H9 (cell line): ENCODE data around the gene TOMM5. TPM values are rescaled to one million over a fixed set of nuclear protein-coding genes. Genes with fewer than 3 reads are reported as not detected.

ENCODE experiments used
- DNase-seq: peaks from one replicate; pipeline ENCODE4 v3.0.0-alpha.2; 2017
- H2AFZ ChIP-seq: one replicate; pipeline ENCODE4 v1.6.1; 2013; ENCODE audit warnings: mild to moderate bottlenecking, low read length, control low read depth, moderate library complexity
- H2AK5ac ChIP-seq: 2 replicates; pipeline ENCODE4 v1.6.1; 2013; ENCODE audit warnings: low read length, control low read depth, mixed read lengths; ENCODE audit not compliant: insufficient read length
- H2BK120ac ChIP-seq: one replicate; pipeline ENCODE4 v1.6.1; 2013; ENCODE audit warnings: low read depth, mild to moderate bottlenecking, low read length, control low read depth, inconsistent platforms; ENCODE audit not compliant: poor library complexity, severe bottlenecking
- H2BK12ac ChIP-seq: 2 replicates; pipeline ENCODE4 v1.6.1; 2013; ENCODE audit warnings: low read length, control low read depth, mixed read lengths, low read depth; ENCODE audit not compliant: insufficient read length
- H2BK15ac ChIP-seq: 2 replicates; pipeline ENCODE4 v1.6.1; 2013; ENCODE audit warnings: low read depth, low read length, control low read depth
- H2BK20ac ChIP-seq: one replicate; pipeline ENCODE4 v1.6.1; 2013; ENCODE audit warnings: low read depth, mild to moderate bottlenecking, low read length, control low read depth, inconsistent platforms; ENCODE audit not compliant: poor library complexity, severe bottlenecking
- H2BK5ac ChIP-seq: 2 replicates; pipeline ENCODE4 v1.6.1; 2013; ENCODE audit warnings: low read length, control low read depth, mixed read lengths; ENCODE audit not compliant: insufficient read length
- H3K14ac ChIP-seq: 2 replicates; pipeline ENCODE4 v1.6.1; 2013; ENCODE audit warnings: low read length, control low read depth; ENCODE audit not compliant: insufficient read depth
- H3K18ac ChIP-seq: 2 replicates; pipeline ENCODE4 v1.6.1; 2013; ENCODE audit warnings: low read depth, mild to moderate bottlenecking, mixed read lengths, low read length, control low read depth; ENCODE audit not compliant: insufficient read length
- H3K23ac ChIP-seq: 2 replicates; pipeline ENCODE4 v1.6.1; 2013; ENCODE audit warnings: low read length, control low read depth, mixed read lengths, low read depth; ENCODE audit not compliant: insufficient read length
- H3K23me2 ChIP-seq: 2 replicates; pipeline ENCODE4 v1.6.1; 2013; ENCODE audit warnings: low read depth, mild to moderate bottlenecking, mixed read lengths, low read length, control low read depth; ENCODE audit not compliant: insufficient read length, poor library complexity, severe bottlenecking
- H3K27ac ChIP-seq: 2 replicates; pipeline ENCODE4 v1.5.1; 2013; ENCODE audit warnings: low read length, control low read depth, mixed read lengths, low read depth; ENCODE audit not compliant: insufficient read length
- H3K27me3 ChIP-seq: 2 replicates; pipeline ENCODE4 v1.6.1; 2013; ENCODE audit warnings: low read length, control low read depth, inconsistent platforms; ENCODE audit not compliant: insufficient read depth
- H3K4ac ChIP-seq: 2 replicates; pipeline ENCODE4 v1.6.1; 2013; ENCODE audit warnings: low read depth, mild to moderate bottlenecking, control low read depth, inconsistent platforms, low read length, moderate library complexity
- H3K4me1 ChIP-seq: 2 replicates; pipeline ENCODE4 v1.6.1; 2013; ENCODE audit warnings: low read length, control low read depth, inconsistent platforms; ENCODE audit not compliant: insufficient read depth
- H3K4me2 ChIP-seq: 2 replicates; pipeline ENCODE4 v1.6.1; 2013; ENCODE audit warnings: low read length, control low read depth, mixed read lengths; ENCODE audit not compliant: insufficient read length, insufficient read depth
- H3K56ac ChIP-seq: 2 replicates; pipeline ENCODE4 v1.6.1; 2013; ENCODE audit warnings: low read depth, mild to moderate bottlenecking, mixed read lengths, low read length, control low read depth; ENCODE audit not compliant: insufficient read length
- H3K79me1 ChIP-seq: 2 replicates; pipeline ENCODE4 v1.6.1; 2013; ENCODE audit warnings: low read depth, mild to moderate bottlenecking, moderate library complexity, low read length, control low read depth, inconsistent platforms; ENCODE audit not compliant: insufficient read depth, poor library complexity, severe bottlenecking
- H3K79me2 ChIP-seq: 2 replicates; pipeline ENCODE4 v1.6.1; 2013; ENCODE audit warnings: low read length, control low read depth, inconsistent platforms; ENCODE audit not compliant: insufficient read depth
- H3K9ac ChIP-seq: 2 replicates; pipeline ENCODE4 v1.6.1; 2013; ENCODE audit warnings: low read length, control low read depth, mixed read lengths; ENCODE audit not compliant: insufficient read length; ENCODE audit errors: extremely low read depth
- H3K9me3 ChIP-seq: one replicate; pipeline ENCODE4 v1.6.1; 2013; ENCODE audit warnings: low read depth, low read length, inconsistent platforms; ENCODE audit not compliant: control insufficient read depth
- H3T11ph ChIP-seq: one replicate; pipeline ENCODE4 v1.6.1; 2013; ENCODE audit warnings: mild to moderate bottlenecking, low read length, control low read depth, inconsistent platforms
- H4K20me1 ChIP-seq: one replicate; pipeline ENCODE4 v1.6.1; 2013; ENCODE audit not compliant: control insufficient read depth, insufficient read length, insufficient read depth
- H4K5ac ChIP-seq: 2 replicates; pipeline ENCODE4 v1.6.1; 2013; ENCODE audit warnings: low read depth, mild to moderate bottlenecking, mixed read lengths, low read length, control low read depth; ENCODE audit not compliant: insufficient read length
- H4K8ac ChIP-seq: replicated peaks from 2 replicates; pipeline ENCODE4 v1.6.1; 2013; ENCODE audit warnings: low read length, control low read depth, mixed read lengths, low read depth; ENCODE audit not compliant: insufficient read length
- H4K91ac ChIP-seq: 2 replicates; pipeline ENCODE4 v1.6.1; 2013; ENCODE audit warnings: low read depth, mild to moderate bottlenecking, moderate library complexity, mixed read lengths, low read length, control low read depth; ENCODE audit not compliant: insufficient read length
- H3K27ac Mint-ChIP-seq, 3 experiments: 2 replicates in 2 of 3; 3 replicates in 1 of 3; pipeline ENCODE4 v1.8.0; 2020 to 2021; ENCODE audit warnings: mixed read lengths in 3 of 3, mild to moderate bottlenecking in 1 of 3, moderate library complexity in 1 of 3
- H3K27me3 Mint-ChIP-seq: 2 replicates; pipeline ENCODE4 v1.8.0; 2021; ENCODE audit warnings: low read depth, mild to moderate bottlenecking, moderate library complexity, mixed read lengths
- H3K36me3 Mint-ChIP-seq, 3 experiments: 2 replicates in 2 of 3; 3 replicates in 1 of 3; pipeline ENCODE4 v1.8.0; 2020 to 2021; ENCODE audit warnings: low read depth in 3 of 3, mixed read lengths in 3 of 3; ENCODE audit not compliant: insufficient read depth in 1 of 3
- H3K4me1 Mint-ChIP-seq, 2 experiments: 2 replicates each; pipeline ENCODE4 v1.8.0; 2020; ENCODE audit warnings: mixed read lengths in 2 of 2
- H3K4me3 Mint-ChIP-seq, 2 experiments: 2 replicates in 1 of 2; 3 replicates in 1 of 2; pipeline ENCODE4 v1.8.0; 2020 to 2021; ENCODE audit warnings: mild to moderate bottlenecking in 2 of 2, mixed read lengths in 2 of 2, moderate library complexity in 1 of 2
- H3K9me3 Mint-ChIP-seq, 2 experiments: 2 replicates in 1 of 2; 3 replicates in 1 of 2; pipeline ENCODE4 v1.8.0; 2020; ENCODE audit warnings: mild to moderate bottlenecking in 2 of 2, mixed read lengths in 2 of 2, moderate library complexity in 1 of 2
- WGBS: extraction: QIAGEN DNeasy Blood & Tissue Kit; methylation state at CpG from one replicate; pipeline ENCODE4 v1.1.7; 2013; ENCODE audit warnings: missing lambda C conversion rate, low lambda C conversion rate, mixed read lengths; ENCODE audit not compliant: insufficient read length; ENCODE audit errors: extremely low coverage; 5-methylcytosine and 5-hydroxymethylcytosine counted together
- total RNA-seq: library from RNA; stranded (reverse); gene quantifications from 2 replicates; pipeline ENCODE4 v1.2.1, GENCODE V29; 2021
- TF ChIP-seq, protein P1 (sequence below): fragments of 200-600 bp; sonication (generic); conservative IDR thresholded peaks from 3 replicates; pipeline ENCODE4 v1.8.0; 2021; ENCODE audit warnings: antibody characterized with exemption, mild to moderate bottlenecking

TOMM5 gene
- total RNA-seq, 1 experiment from 2014 or later: 124 TPM

DNA sequence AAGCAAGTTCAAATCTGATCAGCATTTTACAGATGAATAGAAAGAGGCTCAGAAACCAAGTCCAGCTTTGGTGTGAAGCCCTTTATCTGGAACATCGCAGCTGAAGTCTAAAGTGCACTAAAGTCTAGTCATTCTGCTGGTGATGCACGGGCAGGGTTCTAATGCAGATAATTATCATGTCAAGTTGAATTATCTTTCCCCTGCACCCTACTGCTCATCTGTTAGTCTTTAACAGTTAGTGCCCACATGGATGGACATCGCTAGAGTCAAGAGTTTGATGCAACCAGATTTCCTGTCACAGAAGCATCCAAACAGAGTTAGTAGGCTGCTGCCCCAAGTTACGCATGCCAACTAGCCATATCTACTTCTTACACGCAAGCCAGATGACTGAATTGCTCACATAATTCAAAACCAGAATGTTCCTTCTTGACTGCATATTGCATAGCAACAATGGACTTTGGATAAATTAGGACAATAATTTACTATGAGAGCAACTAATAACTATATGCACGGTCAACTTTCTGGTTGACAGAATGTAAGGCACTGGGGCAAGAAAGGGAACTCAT, 1.6 kb upstream of the TOMM5 start:
- Histone ChIP-seq H2BK5ac (no peak overlapping the region), H2AK5ac (no peak overlapping the region), H4K8ac (no peak overlapping the region), H2BK20ac (no peak overlapping the region), H3K27ac (no peak overlapping the region), H2BK12ac (no peak overlapping the region), H3K79me1 (peaks cover 12% of the 10 kb centered on the region), H3K79me2 (peaks cover 18% of the 10 kb centered on the region), H3T11ph (no peak overlapping the region), H2BK120ac (no peak overlapping the region), H4K5ac (no peak overlapping the region), H3K14ac (no peak overlapping the region), H3K9ac (no peak overlapping the region), H4K91ac (no peak overlapping the region), H3K27me3 (0 out of 2 replicates have a peak, but pooled peaks cover 2% of the 10 kb centered on the region), H3K23ac (no peak overlapping the region), H2BK15ac (no peak overlapping the region), H2AFZ (no peak overlapping the region), H3K4me1 (no peaks in the 10 kb centered on the region; the same call in 1 of the 2 replicates), H3K4ac (no peak overlapping the region), H3K4me2 (no peak overlapping the region), H4K20me1 (no peaks in the 10 kb centered on the region), H3K56ac (no peak overlapping the region), H3K18ac (no peak overlapping the region), H3K23me2 (peaks cover 3% of the 10 kb centered on the region), H3K9me3 (no peaks in the 10 kb centered on the region)
- H3K9me3 Mint-ChIP-seq: peaks cover 0 to 7% of the 10 kb centered on the region in 2 experiments; a peak in 1 of 5 replicates
- no peak overlapping the region for H3K27ac Mint-ChIP-seq
- WGBS: no CpG with 5 or more reads among the region's 6 CpGs
- peaks cover 51% of the 10 kb centered on the region for H3K27me3 Mint-ChIP-seq
- DNase-seq: no peak
- TF ChIP-seq, protein P1, sequence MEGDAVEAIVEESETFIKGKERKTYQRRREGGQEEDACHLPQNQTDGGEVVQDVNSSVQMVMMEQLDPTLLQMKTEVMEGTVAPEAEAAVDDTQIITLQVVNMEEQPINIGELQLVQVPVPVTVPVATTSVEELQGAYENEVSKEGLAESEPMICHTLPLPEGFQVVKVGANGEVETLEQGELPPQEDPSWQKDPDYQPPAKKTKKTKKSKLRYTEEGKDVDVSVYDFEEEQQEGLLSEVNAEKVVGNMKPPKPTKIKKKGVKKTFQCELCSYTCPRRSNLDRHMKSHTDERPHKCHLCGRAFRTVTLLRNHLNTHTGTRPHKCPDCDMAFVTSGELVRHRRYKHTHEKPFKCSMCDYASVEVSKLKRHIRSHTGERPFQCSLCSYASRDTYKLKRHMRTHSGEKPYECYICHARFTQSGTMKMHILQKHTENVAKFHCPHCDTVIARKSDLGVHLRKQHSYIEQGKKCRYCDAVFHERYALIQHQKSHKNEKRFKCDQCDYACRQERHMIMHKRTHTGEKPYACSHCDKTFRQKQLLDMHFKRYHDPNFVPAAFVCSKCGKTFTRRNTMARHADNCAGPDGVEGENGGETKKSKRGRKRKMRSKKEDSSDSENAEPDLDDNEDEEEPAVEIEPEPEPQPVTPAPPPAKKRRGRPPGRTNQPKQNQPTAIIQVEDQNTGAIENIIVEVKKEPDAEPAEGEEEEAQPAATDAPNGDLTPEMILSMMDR: no peak
- peaks cover 0 to 16% (median 7%) of the 10 kb centered on the region in 3 experiments; a peak in 5 of 7 replicates for H3K36me3 Mint-ChIP-seq
- H3K4me1 Mint-ChIP-seq: peaks cover 8 to 24% of the 10 kb centered on the region in 2 experiments
- H3K4me3 Mint-ChIP-seq: no peak overlapping the region
